ENCODE data around the gene NDE1.

GRCh38 chr16:15635926-15636325 lies 14.1 kb upstream of the NDE1 start:
- no peak for TF ChIP-seq RCOR1 (IDR thresholded peaks at IDR 0.05; ENCODE audit: insufficient replicate concordance, low read length)
- no peak for TF ChIP-seq RFX5 (IDR thresholded peaks at IDR 0.05; ENCODE audit: low read depth, low read length)
- no peak for TF ChIP-seq SMC3 (IDR thresholded peaks at IDR 0.05; ENCODE audit: low read depth, low read length)
- no peak for TF ChIP-seq CTCF (conservative IDR thresholded peaks at IDR 0.05; ENCODE audit: low read depth, low read length)
- no peak for TF ChIP-seq ELK1 (IDR thresholded peaks at IDR 0.05; ENCODE audit: borderline replicate concordance, low read depth, low read length)

Data from IMR-90 (cell line).